AG04450 (cell line): Measurements from ENCODE around the gene SLC16A5. TPM values are rescaled to one million over a fixed set of nuclear protein-coding genes. Genes with fewer than 3 reads are reported as not detected.

Experiments
- CTCF ChIA-PET: fragments of 300-600, 350-600 bp; formaldehyde crosslinking; extraction: SDS; loops from one replicate; lab custom pipeline; 2022; ENCODE audit warnings: antibody characterized with exemption, inconsistent platforms; lab: Charles Lee
- POLR2A ChIA-PET: fragments of 350-600 bp; formaldehyde crosslinking; extraction: SDS; loops from one replicate; lab custom pipeline; 2021; ENCODE audit warnings: antibody characterized with exemption, inconsistent platforms; lab: Yijun Ruan, JAX
- DNase-seq: peaks from one replicate; pipeline ENCODE4 v3.0.0-alpha.2; 2011; ENCODE audit warnings: low read depth, low spot score
- H3K27ac ChIP-seq: one replicate; pipeline ENCODE4 v1.5.1; 2012; ENCODE audit warnings: low read depth, low read length, control low read depth
- H3K27me3 ChIP-seq: one replicate; pipeline ENCODE4 v1.6.0; 2012; ENCODE audit warnings: low read length; ENCODE audit not compliant: control insufficient read depth, insufficient read depth
- H3K4me3 ChIP-seq: 2 replicates; pipeline ENCODE4 v1.5.1; 2011; ENCODE audit warnings: mild to moderate bottlenecking, low read depth, low read length, control low read depth
- H3K9me3 ChIP-seq: 2 replicates; pipeline ENCODE4 v1.5.1; 2012; ENCODE audit warnings: low read length; ENCODE audit not compliant: control insufficient read depth, insufficient read depth
- polyA plus RNA-seq: library from polyadenylated mRNA; depleted of rRNA; stranded (reverse); fragments of >200 nt; gene quantifications from 2 replicates; pipeline ENCODE4 v1.2.3, GENCODE V29; 2011
- TF ChIP-seq, protein P1 (sequence below): IDR thresholded peaks from 2 replicates; pipeline ENCODE4 v1.5.1; 2011; ENCODE audit warnings: low read depth, low read length, control low read depth, inconsistent platforms

The SLC16A5 gene
- polyA plus RNA-seq, 1 experiment: 2.9 TPM

DNA sequence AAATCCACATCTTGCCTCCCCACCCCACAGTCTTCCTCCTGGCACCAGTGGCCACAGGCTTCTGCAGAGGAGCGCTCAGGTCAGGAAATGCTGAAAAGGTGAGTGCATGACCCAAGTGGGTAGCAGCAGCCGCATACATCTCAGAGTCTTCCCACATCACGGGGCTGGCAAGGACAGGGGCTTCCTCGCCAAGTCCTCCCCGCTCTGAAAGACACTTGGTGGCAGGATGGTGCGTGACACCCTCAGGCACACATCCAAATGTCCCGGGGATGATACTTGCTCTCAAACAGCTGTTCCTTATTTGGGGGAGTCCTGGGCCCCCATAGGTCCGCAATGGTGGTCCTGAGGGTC lies 8.8 kb upstream of the SLC16A5 start:
- Histone ChIP-seq H3K9me3 (no peaks in the 10 kb centered on the region; the same call in 1 of the 2 replicates), H3K27me3 (no peaks in the 10 kb centered on the region), H3K4me3 (no peak overlapping the region), H3K27ac (peak overlapping the region; percentile 81)
- CTCF ChIA-PET: interaction anchor here (0.7 to 1.9 kb wide), 5 partner anchors 9 to 93 kb away, joined by 3 to 9 read pairs (median 4); partner anchors contain the start of gene NT5C
- TF ChIP-seq, protein P1, sequence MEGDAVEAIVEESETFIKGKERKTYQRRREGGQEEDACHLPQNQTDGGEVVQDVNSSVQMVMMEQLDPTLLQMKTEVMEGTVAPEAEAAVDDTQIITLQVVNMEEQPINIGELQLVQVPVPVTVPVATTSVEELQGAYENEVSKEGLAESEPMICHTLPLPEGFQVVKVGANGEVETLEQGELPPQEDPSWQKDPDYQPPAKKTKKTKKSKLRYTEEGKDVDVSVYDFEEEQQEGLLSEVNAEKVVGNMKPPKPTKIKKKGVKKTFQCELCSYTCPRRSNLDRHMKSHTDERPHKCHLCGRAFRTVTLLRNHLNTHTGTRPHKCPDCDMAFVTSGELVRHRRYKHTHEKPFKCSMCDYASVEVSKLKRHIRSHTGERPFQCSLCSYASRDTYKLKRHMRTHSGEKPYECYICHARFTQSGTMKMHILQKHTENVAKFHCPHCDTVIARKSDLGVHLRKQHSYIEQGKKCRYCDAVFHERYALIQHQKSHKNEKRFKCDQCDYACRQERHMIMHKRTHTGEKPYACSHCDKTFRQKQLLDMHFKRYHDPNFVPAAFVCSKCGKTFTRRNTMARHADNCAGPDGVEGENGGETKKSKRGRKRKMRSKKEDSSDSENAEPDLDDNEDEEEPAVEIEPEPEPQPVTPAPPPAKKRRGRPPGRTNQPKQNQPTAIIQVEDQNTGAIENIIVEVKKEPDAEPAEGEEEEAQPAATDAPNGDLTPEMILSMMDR: no peak
- POLR2A ChIA-PET: interaction anchor here (0.6 to 1.3 kb wide), 2 partner anchors 9 to 28 kb away, joined by 5 to 16 read pairs; partner anchors contain the start of gene SLC16A5
- DNase-seq: no peak

GRCh38 chr17:75081611-75082540 lies 5.9 kb upstream of the SLC16A5 start:
- no peaks in the 10 kb centered on the region; the same call in 1 of the 2 replicates for H3K9me3 ChIP-seq
- no peak overlapping the region for H3K4me3 ChIP-seq
- no peak overlapping the region for H3K27ac ChIP-seq
- no peak for DNase-seq
- TF ChIP-seq, protein P1: no peak
- ChIA-PET POLR2A (interaction anchor here (0.8 kb wide), 1 partner anchor 28 kb away, joined by 3 read pairs; the partner anchor contains the start of gene ARMC7), CTCF (interaction anchor here (0.6 to 2.0 kb wide), 4 partner anchors 22 to 32 kb away, joined by 3 to 13 read pairs (median 5); no protein-coding TSS in a partner anchor)
- H3K27me3 ChIP-seq: no peaks in the 10 kb centered on the region

DNA sequence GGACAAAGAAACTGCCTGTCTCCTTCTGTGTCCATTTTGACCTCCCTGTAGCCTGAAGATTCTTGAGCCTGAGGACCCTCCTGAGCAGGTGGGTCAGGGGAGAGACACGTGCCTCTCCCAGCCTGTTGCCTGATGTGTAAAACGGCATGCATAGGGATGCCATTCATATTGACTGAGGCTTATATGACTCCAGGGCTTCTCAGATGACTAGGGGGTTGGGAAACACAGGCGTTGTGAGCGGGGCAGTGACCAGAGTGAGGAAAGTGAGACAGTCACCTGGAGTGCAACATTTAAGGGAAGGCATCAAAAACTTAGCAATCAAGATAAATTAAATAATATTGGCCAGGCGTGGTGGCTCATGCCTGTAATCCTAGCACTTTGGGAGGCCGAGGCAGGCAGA lies 5.1 kb upstream of the SLC16A5 start:
- no peak for DNase-seq
- Histone ChIP-seq H3K27me3 (no peaks in the 10 kb centered on the region), H3K4me3 (no peak overlapping the region), H3K27ac (no peak overlapping the region), H3K9me3 (no peaks in the 10 kb centered on the region; the same call in 1 of the 2 replicates)
- TF ChIP-seq, protein P1: no peak
- ChIA-PET CTCF (interaction anchor here (0.7 kb wide), 1 partner anchor 32 kb away, joined by 3 read pairs; no protein-coding TSS in a partner anchor), POLR2A (no interaction called here)

- Histone ChIP-seq H3K27ac (no peak overlapping the region), H3K27me3 (no peaks in the 10 kb centered on the region), H3K9me3 (no peaks in the 10 kb centered on the region; the same call in 1 of the 2 replicates), H3K4me3 (no peak overlapping the region)
- TF ChIP-seq, protein P1: no peak
- ChIA-PET CTCF (interaction anchor here (0.7 to 1.2 kb wide), 2 partner anchors 24 to 62 kb away, joined by 3 to 4 read pairs; no protein-coding TSS in a partner anchor), POLR2A (no interaction called here)
- DNase-seq: no peak
Measured at GRCh38 chr17:75084039-75084660, 3.6 kb upstream of the SLC16A5 start.
